BLaER1 treated with 17β-estradiol and CSF1 and Interleukin-3, amounts not matched to agents 10 nM and 100 nM (cell line): ENCODE data around the gene TYROBP.

ENCODE experiments used
- H3K27ac ChIP-seq, 11 experiments: shearing (Covaris generic); formaldehyde crosslinking; 2 replicates each; pipeline ENCODE4 v1.8.1; 2022
- H3K27me3 ChIP-seq, 11 experiments: shearing (Covaris generic); formaldehyde crosslinking; 2 replicates each; pipeline ENCODE4 v1.8.1; 2022
- H3K36me3 ChIP-seq, 11 experiments: shearing (Covaris generic); formaldehyde crosslinking; 2 replicates each; pipeline ENCODE4 v1.8.1; 2022
- H3K4me1 ChIP-seq, 10 experiments: shearing (Covaris generic); formaldehyde crosslinking; 2 replicates each; pipeline ENCODE4 v1.8.1; 2022
- H3K4me2 ChIP-seq, 11 experiments: shearing (Covaris generic); formaldehyde crosslinking; 2 replicates each; pipeline ENCODE4 v1.8.1; 2022
- H3K4me3 ChIP-seq, 10 experiments: shearing (Covaris generic); formaldehyde crosslinking; 2 replicates each; pipeline ENCODE4 v1.8.1; 2022
- H3K9ac ChIP-seq, 11 experiments: shearing (Covaris generic); formaldehyde crosslinking; 2 replicates each; pipeline ENCODE4 v1.8.1; 2022
- H3K9me3 ChIP-seq, 11 experiments: shearing (Covaris generic); formaldehyde crosslinking; replicated peaks in 1 of 11; 2 replicates each; pipeline ENCODE4 v1.8.1; 2022
- H4K20me1 ChIP-seq, 11 experiments: shearing (Covaris generic); formaldehyde crosslinking; 2 replicates each; pipeline ENCODE4 v1.8.1; 2022
- Cebpa-rat ChIP-seq, 11 experiments: shearing (Covaris generic); IDR thresholded peaks; 2 replicates each; pipeline ENCODE4 v1.8.1; 2022

The TYROBP gene

GRCh38 chr19:35858311-35858710, 49.8 kb downstream of the TYROBP start:
- no peak overlapping the region for H3K4me3 ChIP-seq
- H3K4me1 ChIP-seq = peaks cover 10 to 20% (median 16%) of the 10 kb centered on the region in 10 experiments
- peaks cover 91 to 100% (median 100%) of the 10 kb centered on the region in 11 experiments for H3K27me3 ChIP-seq
- no peak overlapping the region for H3K9ac ChIP-seq
- H3K4me2 ChIP-seq = no peak overlapping the region
- H3K9me3 ChIP-seq = peaks cover 0 to 12% (median 0%) of the 10 kb centered on the region in 11 experiments; a peak in 2 of 22 replicates
- no peak overlapping the region for H3K27ac ChIP-seq
- TF ChIP-seq Cebpa-rat (IDR thresholded peaks at IDR 0.05) = no peak
- no peaks in the 10 kb centered on the region for H3K36me3 ChIP-seq
- H4K20me1 ChIP-seq = peaks cover 0 to 29% (median 0%) of the 10 kb centered on the region in 11 experiments; a peak in 6 of 22 replicates

- Histone ChIP-seq H4K20me1 (peaks cover 0 to 17% (median 0%) of the 10 kb centered on the region in 11 experiments; a peak in 6 of 22 replicates), H3K9me3 (peaks cover 0 to 12% (median 0%) of the 10 kb centered on the region in 11 experiments; a peak in 2 of 22 replicates), H3K4me2 (peak within 1 kb of the TSS; percentile 76 to 98 (median 92)), H3K27ac (peak within 1 kb of the TSS in 3 of 11 experiments; percentile 16 to 33 (median 22); a peak in 5 of 22 replicates), H3K9ac (peak within 1 kb of the TSS; percentile 41 to 73 (median 70); a peak in 21 of 22 replicates), H3K4me3 (peak within 1 kb of the TSS; percentile 55 to 73 (median 66)), H3K4me1 (peaks cover 10 to 20% (median 16%) of the 10 kb centered on the region in 10 experiments), H3K36me3 (no peaks in the 10 kb centered on the region), H3K27me3 (peaks cover 77 to 100% (median 93%) of the 10 kb centered on the region in 11 experiments)
- no peak for TF ChIP-seq Cebpa-rat (IDR thresholded peaks at IDR 0.05)
Measured at GRCh38 chr19:35856546-35857149, 51.4 kb downstream of the TYROBP start, which contains the start of gene KIRREL2. Gene KIRREL2, plus strand, starts transcription at chr19:35856911. Its CDS starts 209 bp downstream, at chr19:35857120.
